Osteoblast (primary cell): ENCODE data around the gene PFN4. TPM values are rescaled to one million over a fixed set of nuclear protein-coding genes. Genes with fewer than 3 reads are reported as not detected.

Experiments
- DNase-seq: peaks from one replicate; pipeline ENCODE4 v3.0.0; 2011; ENCODE audit warnings: low spot score, mixed read lengths; ENCODE audit not compliant: insufficient read length; ENCODE audit errors: missing footprints
- H2AFZ ChIP-seq: 2 replicates; pipeline ENCODE4 v1.6.0; 2011; ENCODE audit warnings: mild to moderate bottlenecking, low read length
- H3K27ac ChIP-seq: 2 replicates; pipeline ENCODE4 v1.5.1; 2011; ENCODE audit warnings: mild to moderate bottlenecking, low read depth, low read length, moderate library complexity
- H3K27me3 ChIP-seq: 2 replicates; pipeline ENCODE4 v1.6.0; 2012; ENCODE audit warnings: mild to moderate bottlenecking, control low read depth, inconsistent platforms, low read length, moderate library complexity; ENCODE audit not compliant: insufficient read depth
- H3K36me3 ChIP-seq: 2 replicates; pipeline ENCODE4 v1.5.1; 2011; ENCODE audit warnings: mild to moderate bottlenecking, low read length, control low read depth, moderate library complexity; ENCODE audit not compliant: insufficient read depth
- H3K4me1 ChIP-seq: 2 replicates; pipeline ENCODE4 v1.5.1; 2011; ENCODE audit warnings: mild to moderate bottlenecking, low read length, control low read depth, moderate library complexity; ENCODE audit not compliant: insufficient read depth
- H3K4me2 ChIP-seq: 2 replicates; pipeline ENCODE4 v1.6.0; 2011; ENCODE audit warnings: mild to moderate bottlenecking, low read length; ENCODE audit not compliant: insufficient read depth
- H3K4me3 ChIP-seq: fragments of 200-600 bp; sonication (generic); 3 replicates; pipeline ENCODE4 v1.5.1; 2012; ENCODE audit warnings: mild to moderate bottlenecking, low read length, inconsistent platforms; ENCODE audit not compliant: insufficient read depth
- H3K79me2 ChIP-seq: 2 replicates; pipeline ENCODE4 v1.6.0; 2012; ENCODE audit warnings: mild to moderate bottlenecking, low read length, control low read depth, inconsistent platforms; ENCODE audit not compliant: insufficient read depth
- H3K9me3 ChIP-seq: 2 replicates; pipeline ENCODE4 v1.5.1; 2011; ENCODE audit warnings: low read depth, low read length, control low read depth
- H4K20me1 ChIP-seq: 2 replicates; pipeline ENCODE4 v1.6.0; 2012; ENCODE audit warnings: mild to moderate bottlenecking, low read length, control low read depth; ENCODE audit not compliant: insufficient read depth
- CTCF ChIP-seq: IDR thresholded peaks from 2 replicates; pipeline ENCODE4 v1.5.1; 2011; ENCODE audit warnings: mild to moderate bottlenecking, low read depth, low read length, moderate library complexity; ENCODE audit errors: extremely low read depth
- total RNA-seq: library from RNA; depleted of rRNA; stranded (reverse); fragments of >200 nt; gene quantifications from 2 replicates; pipeline ENCODE4 v1.2.3, GENCODE V29; 2012

Gene PFN4
- total RNA-seq, 1 donor: not detected

- Histone ChIP-seq H3K36me3 (peaks cover 33% of the 10 kb centered on the region), H4K20me1 (peaks cover 5% of the 10 kb centered on the region), H3K4me2 (no peak overlapping the region), H3K27me3 (no peaks in the 10 kb centered on the region), H3K4me1 (no peaks in the 10 kb centered on the region), H2AFZ (no peak overlapping the region), H3K79me2 (peaks cover 2% of the 10 kb centered on the region), H3K9me3 (no peaks in the 10 kb centered on the region), H3K4me3 (no peak overlapping the region), H3K27ac (no peak overlapping the region)
- DNase-seq: no peak
- no peak for TF ChIP-seq CTCF
Observed at GRCh38 chr2:24065341-24065740, 57.8 kb downstream of the PFN4 start.

Other genes starting within 250 kb of the PFN4 start
- 17.4 and 18.0 TPM in 2 replicates for gene ATAD2B, start 196.2 kb downstream of the PFN4 start, total RNA-seq
- 10.9 and 13.8 TPM in 2 replicates for gene UBXN2A, start 182.9 kb downstream of the PFN4 start, total RNA-seq
- 0.36 TPM in 1 of 2 replicates, not detected in the other for gene MFSD2B, start 113.2 kb downstream of the PFN4 start, total RNA-seq
- gene WDCP, start 75.9 kb downstream of the PFN4 start, total RNA-seq: 8.3 and 9.1 TPM in 2 replicates
- gene FKBP1B, start 73.6 kb downstream of the PFN4 start, total RNA-seq: 2.7 and 3.3 TPM in 2 replicates
- 96.6 and 109 TPM in 2 replicates for gene SF3B6, start 47.0 kb downstream of the PFN4 start, total RNA-seq
- gene TP53I3, start 38.5 kb downstream of the PFN4 start, total RNA-seq: 59.4 and 79.3 TPM in 2 replicates
- gene FAM228B, start 135 bp upstream of the PFN4 start, total RNA-seq: 11.6 and 13.8 TPM in 2 replicates
- 1.4 and 1.5 TPM in 2 replicates for gene FAM228A, start 51.7 kb upstream of the PFN4 start, total RNA-seq
- 32.7 and 33.7 TPM in 2 replicates for gene ITSN2, start 237.2 kb upstream of the PFN4 start, total RNA-seq